Osteoblast (primary cell): Measurements from ENCODE around the gene ZNF821. TPM values are rescaled to one million over a fixed set of nuclear protein-coding genes. Genes with fewer than 3 reads are reported as not detected.

Experiments
- DNase-seq: peaks from one replicate; pipeline ENCODE4 v3.0.0; 2011; ENCODE audit warnings: low spot score, mixed read lengths; ENCODE audit not compliant: insufficient read length; ENCODE audit errors: missing footprints
- H2AFZ ChIP-seq: 2 replicates; pipeline ENCODE4 v1.6.0; 2011; ENCODE audit warnings: mild to moderate bottlenecking, low read length
- H3K27ac ChIP-seq: 2 replicates; pipeline ENCODE4 v1.5.1; 2011; ENCODE audit warnings: mild to moderate bottlenecking, low read depth, low read length, moderate library complexity
- H3K27me3 ChIP-seq: 2 replicates; pipeline ENCODE4 v1.6.0; 2012; ENCODE audit warnings: mild to moderate bottlenecking, control low read depth, inconsistent platforms, low read length, moderate library complexity; ENCODE audit not compliant: insufficient read depth
- H3K36me3 ChIP-seq: 2 replicates; pipeline ENCODE4 v1.5.1; 2011; ENCODE audit warnings: mild to moderate bottlenecking, low read length, control low read depth, moderate library complexity; ENCODE audit not compliant: insufficient read depth
- H3K4me1 ChIP-seq: 2 replicates; pipeline ENCODE4 v1.5.1; 2011; ENCODE audit warnings: mild to moderate bottlenecking, low read length, control low read depth, moderate library complexity; ENCODE audit not compliant: insufficient read depth
- H3K4me2 ChIP-seq: 2 replicates; pipeline ENCODE4 v1.6.0; 2011; ENCODE audit warnings: mild to moderate bottlenecking, low read length; ENCODE audit not compliant: insufficient read depth
- H3K4me3 ChIP-seq: fragments of 200-600 bp; sonication (generic); 3 replicates; pipeline ENCODE4 v1.5.1; 2012; ENCODE audit warnings: mild to moderate bottlenecking, low read length, inconsistent platforms; ENCODE audit not compliant: insufficient read depth
- H3K79me2 ChIP-seq: 2 replicates; pipeline ENCODE4 v1.6.0; 2012; ENCODE audit warnings: mild to moderate bottlenecking, low read length, control low read depth, inconsistent platforms; ENCODE audit not compliant: insufficient read depth
- H3K9me3 ChIP-seq: 2 replicates; pipeline ENCODE4 v1.5.1; 2011; ENCODE audit warnings: low read depth, low read length, control low read depth
- H4K20me1 ChIP-seq: 2 replicates; pipeline ENCODE4 v1.6.0; 2012; ENCODE audit warnings: mild to moderate bottlenecking, low read length, control low read depth; ENCODE audit not compliant: insufficient read depth
- total RNA-seq: library from RNA; depleted of rRNA; stranded (reverse); fragments of >200 nt; gene quantifications from 2 replicates; pipeline ENCODE4 v1.2.3, GENCODE V29; 2012
- TF ChIP-seq, protein P1 (sequence below): IDR thresholded peaks from 2 replicates; pipeline ENCODE4 v1.5.1; 2011; ENCODE audit warnings: mild to moderate bottlenecking, low read depth, low read length, moderate library complexity; ENCODE audit errors: extremely low read depth

The ZNF821 gene
- total RNA-seq, 1 donor, result 12.3 TPM

DNA sequence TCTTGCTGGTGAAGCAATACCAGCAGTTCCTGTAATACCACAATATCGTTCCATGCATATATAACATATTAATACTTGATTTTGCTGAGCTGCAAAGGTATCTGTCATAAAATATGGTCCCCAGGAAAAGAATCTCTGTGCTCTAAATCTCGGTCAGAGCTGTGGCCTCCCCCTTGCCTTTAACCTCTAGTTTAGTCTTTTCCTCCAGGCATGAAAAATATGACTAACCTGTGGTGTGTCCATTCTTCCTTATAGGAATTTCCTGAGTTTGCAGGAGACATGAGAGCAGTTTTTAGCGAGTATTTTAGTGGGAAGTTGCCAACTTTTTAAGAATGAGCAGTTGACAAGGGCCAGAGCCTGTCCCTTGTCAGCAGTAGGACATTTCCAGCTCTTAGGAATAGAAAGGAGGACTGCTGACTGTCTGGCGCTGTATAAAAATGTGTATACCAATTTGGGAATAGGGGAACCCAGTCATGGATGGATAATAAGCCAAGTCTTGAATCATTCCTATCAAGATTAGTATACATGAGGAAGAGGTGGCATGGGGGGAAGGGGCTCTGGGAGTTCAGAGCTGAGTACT lies 29.5 kb downstream of the ZNF821 start:
- H3K4me3 ChIP-seq, result no peak overlapping the region
- peaks cover 49% of the 10 kb centered on the region for H3K36me3 ChIP-seq
- H3K27me3 ChIP-seq, result no peaks in the 10 kb centered on the region
- peaks cover 2% of the 10 kb centered on the region for H3K4me1 ChIP-seq
- H4K20me1 ChIP-seq, result peaks cover 20% of the 10 kb centered on the region
- H3K79me2 ChIP-seq, result peaks cover 58% of the 10 kb centered on the region
- H3K9me3 ChIP-seq, result no peaks in the 10 kb centered on the region
- TF ChIP-seq, protein P1, sequence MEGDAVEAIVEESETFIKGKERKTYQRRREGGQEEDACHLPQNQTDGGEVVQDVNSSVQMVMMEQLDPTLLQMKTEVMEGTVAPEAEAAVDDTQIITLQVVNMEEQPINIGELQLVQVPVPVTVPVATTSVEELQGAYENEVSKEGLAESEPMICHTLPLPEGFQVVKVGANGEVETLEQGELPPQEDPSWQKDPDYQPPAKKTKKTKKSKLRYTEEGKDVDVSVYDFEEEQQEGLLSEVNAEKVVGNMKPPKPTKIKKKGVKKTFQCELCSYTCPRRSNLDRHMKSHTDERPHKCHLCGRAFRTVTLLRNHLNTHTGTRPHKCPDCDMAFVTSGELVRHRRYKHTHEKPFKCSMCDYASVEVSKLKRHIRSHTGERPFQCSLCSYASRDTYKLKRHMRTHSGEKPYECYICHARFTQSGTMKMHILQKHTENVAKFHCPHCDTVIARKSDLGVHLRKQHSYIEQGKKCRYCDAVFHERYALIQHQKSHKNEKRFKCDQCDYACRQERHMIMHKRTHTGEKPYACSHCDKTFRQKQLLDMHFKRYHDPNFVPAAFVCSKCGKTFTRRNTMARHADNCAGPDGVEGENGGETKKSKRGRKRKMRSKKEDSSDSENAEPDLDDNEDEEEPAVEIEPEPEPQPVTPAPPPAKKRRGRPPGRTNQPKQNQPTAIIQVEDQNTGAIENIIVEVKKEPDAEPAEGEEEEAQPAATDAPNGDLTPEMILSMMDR, result no peak
- peak; percentile 81 for DNase-seq
- no peak overlapping the region for H2AFZ ChIP-seq
- no peak overlapping the region for H3K4me2 ChIP-seq
- no peak overlapping the region for H3K27ac ChIP-seq

DNA sequence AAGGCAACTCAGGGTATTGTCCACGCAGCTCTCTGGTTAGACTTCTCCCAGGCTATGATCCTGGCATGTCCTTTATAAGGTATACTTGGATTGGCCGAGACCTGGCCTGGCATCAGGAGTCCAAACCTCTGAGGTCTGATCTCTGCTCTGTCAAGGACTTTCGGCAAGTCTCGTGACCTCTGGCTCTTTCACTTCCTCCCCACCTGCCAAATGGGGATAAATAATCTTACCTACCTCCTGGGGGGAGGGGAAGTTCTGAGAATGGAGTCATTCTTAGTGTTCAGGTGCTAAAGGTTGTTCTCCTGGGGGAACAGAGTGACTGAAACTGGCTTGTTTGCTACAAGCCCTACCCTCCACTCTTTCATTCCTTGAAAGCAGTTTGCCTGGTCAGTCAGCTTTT lies 30.6 kb downstream of the ZNF821 start:
- peaks cover 56% of the 10 kb centered on the region for H3K36me3 ChIP-seq
- no peaks in the 10 kb centered on the region for H3K9me3 ChIP-seq
- H3K4me3 ChIP-seq, result no peak overlapping the region
- no peak overlapping the region for H2AFZ ChIP-seq
- TF ChIP-seq, protein P1, result no peak
- no peak overlapping the region for H3K4me2 ChIP-seq
- H3K4me1 ChIP-seq, result no peaks in the 10 kb centered on the region
- H3K27ac ChIP-seq, result no peak overlapping the region
- H3K27me3 ChIP-seq, result no peaks in the 10 kb centered on the region
- DNase-seq, result no peak
- H4K20me1 ChIP-seq, result peaks cover 20% of the 10 kb centered on the region
- H3K79me2 ChIP-seq, result peaks cover 65% of the 10 kb centered on the region

GRCh38 chr16:71852561-71852960 lies 31.4 kb downstream of the ZNF821 start:
- TF ChIP-seq, protein P1, result no peak
- Histone ChIP-seq H3K4me2 (no peak overlapping the region), H2AFZ (no peak overlapping the region), H3K27me3 (no peaks in the 10 kb centered on the region), H4K20me1 (peaks cover 20% of the 10 kb centered on the region), H3K27ac (no peak overlapping the region), H3K9me3 (no peaks in the 10 kb centered on the region), H3K36me3 (peaks cover 64% of the 10 kb centered on the region), H3K79me2 (peaks cover 72% of the 10 kb centered on the region), H3K4me1 (peaks cover under 1% of the 10 kb centered on the region), H3K4me3 (no peak overlapping the region)
- DNase-seq, result no peak

GRCh38 chr16:71852158-71852557 lies 31.8 kb downstream of the ZNF821 start:
- Histone ChIP-seq H2AFZ (no peak overlapping the region), H3K4me3 (no peak overlapping the region), H3K4me1 (peaks cover 4% of the 10 kb centered on the region), H3K79me2 (peaks cover 72% of the 10 kb centered on the region), H3K27ac (no peak overlapping the region), H3K27me3 (no peaks in the 10 kb centered on the region), H4K20me1 (peaks cover 24% of the 10 kb centered on the region), H3K36me3 (peaks cover 66% of the 10 kb centered on the region), H3K4me2 (no peak overlapping the region), H3K9me3 (no peaks in the 10 kb centered on the region)
- TF ChIP-seq, protein P1, result no peak
- DNase-seq, result no peak
